WTC11 (cell line): ENCODE results near the gene COL13A1. TPM values are rescaled to one million over a fixed set of nuclear protein-coding genes. Genes with fewer than 3 reads are reported as not detected.

Experiments used
- ATAC-seq: fragments of 200-7000 bp; cut with Tn5 transposase; 2 replicates; pipeline ENCODE4 v1.10.0; 2021; ENCODE audit warnings: mild to moderate bottlenecking, moderate library complexity
- CTCF ChIA-PET: fragments of 300-600 bp; sonication (Branson Sonifier 250); formaldehyde crosslinking; loops from one replicate; lab custom pipeline; 2021; ENCODE audit warnings: antibody characterized with exemption; lab: Charles Lee
- POLR2A ChIA-PET: fragments of 350-600 bp; sonication (Branson Sonifier 250); formaldehyde crosslinking; loops from one replicate; lab custom pipeline; 2021; ENCODE audit warnings: antibody characterized with exemption; lab: Charles Lee
- DNase-seq: peaks from one replicate; pipeline ENCODE4 v3.0.0; 2021; ENCODE audit warnings: low spot score
- H3K27ac Mint-ChIP-seq: 2 replicates; pipeline ENCODE4 v1.8.0; 2021; ENCODE audit warnings: mixed read lengths
- H3K27me3 Mint-ChIP-seq: 2 replicates; pipeline ENCODE4 v1.8.0; 2021; ENCODE audit warnings: low read depth, mild to moderate bottlenecking, moderate library complexity, mixed read lengths
- H3K36me3 Mint-ChIP-seq: 2 replicates; pipeline ENCODE4 v1.8.0; 2021; ENCODE audit warnings: mixed read lengths
- H3K4me1 Mint-ChIP-seq: 2 replicates; pipeline ENCODE4 v1.8.0; 2022; ENCODE audit warnings: mixed read lengths
- H3K4me3 Mint-ChIP-seq: 2 replicates; pipeline ENCODE4 v1.8.0; 2021; ENCODE audit warnings: mild to moderate bottlenecking, moderate library complexity, mixed read lengths
- H3K9me3 Mint-ChIP-seq: 2 replicates; pipeline ENCODE4 v1.8.0; 2021; ENCODE audit warnings: mixed read lengths
- E2F4 ChIP-seq: sonication (generic); formaldehyde crosslinking; IDR thresholded peaks from 2 replicates; pipeline ENCODE4 v1.8.1; 2022; ENCODE audit warnings: low read depth, mild to moderate bottlenecking, moderate library complexity, missing genetic modification reagents, borderline replicate concordance
- EMX1 ChIP-seq: fragments of 250-450 bp; sonication (Bioruptor Pico); IDR thresholded peaks from 2 replicates; pipeline ENCODE4 v1.8.0; 2021; ENCODE audit warnings: mild to moderate bottlenecking
- FOXJ3 ChIP-seq: sonication (generic); formaldehyde crosslinking; IDR thresholded peaks from 2 replicates; pipeline ENCODE4 v1.9.0; 2021; ENCODE audit warnings: missing genetic modification reagents, mild to moderate bottlenecking, borderline replicate concordance
- GRHL2 ChIP-seq: fragments of 250-450 bp; sonication (Bioruptor Pico); IDR thresholded peaks from 2 replicates; pipeline ENCODE4 v1.8.0; 2022; ENCODE audit warnings: mild to moderate bottlenecking, moderate library complexity; ENCODE audit not compliant: insufficient replicate concordance, severe bottlenecking
- IRF1 ChIP-seq: sonication (generic); formaldehyde crosslinking; IDR thresholded peaks from 2 replicates; pipeline ENCODE4 v1.8.0; 2023; ENCODE audit warnings: missing genetic modification reagents
- JUN ChIP-seq: sonication (generic); formaldehyde crosslinking; IDR thresholded peaks from 2 replicates; pipeline ENCODE4 v1.8.0; 2023; ENCODE audit warnings: mild to moderate bottlenecking, missing genetic modification reagents
- MXD4 ChIP-seq: fragments of 250-450 bp; sonication (Bioruptor Pico); IDR thresholded peaks from 2 replicates; pipeline ENCODE4 v1.8.0; 2021; ENCODE audit warnings: mild to moderate bottlenecking, moderate library complexity, borderline replicate concordance
- ZNF138 ChIP-seq: sonication (generic); formaldehyde crosslinking; conservative IDR thresholded peaks from 2 replicates; pipeline ENCODE4 v1.8.1; 2022; ENCODE audit warnings: mild to moderate bottlenecking, moderate library complexity, missing genetic modification reagents
- ZNF396 ChIP-seq: fragments of 250-450 bp; sonication (Bioruptor Pico); IDR thresholded peaks from 2 replicates; pipeline ENCODE4 v1.8.0; 2021; ENCODE audit warnings: mild to moderate bottlenecking, moderate library complexity, borderline replicate concordance
- ZNF425 ChIP-seq: fragments of 250-450 bp; sonication (Bioruptor Pico); conservative IDR thresholded peaks from 2 replicates; pipeline ENCODE4 v1.9.0; 2021; ENCODE audit warnings: mild to moderate bottlenecking
- total RNA-seq: library from RNA; stranded (reverse); gene quantifications from 3 replicates; pipeline ENCODE4 v1.2.3, GENCODE V29; 2021
- TF ChIP-seq, protein P1 (sequence below): sonication (generic); formaldehyde crosslinking; conservative IDR thresholded peaks from 2 replicates; pipeline ENCODE4 v1.8.1; 2023; ENCODE audit warnings: mild to moderate bottlenecking, low read depth, missing genetic modification reagents, moderate library complexity
- TF ChIP-seq, protein P2 (sequence below): sonication (generic); formaldehyde crosslinking; IDR thresholded peaks from 2 replicates; pipeline ENCODE4 v1.8.1; 2022; ENCODE audit warnings: low read depth, missing genetic modification reagents, borderline replicate concordance
- TF ChIP-seq, protein P3 (sequence below): sonication (generic); formaldehyde crosslinking; IDR thresholded peaks from 2 replicates; pipeline ENCODE4 v1.8.1; 2023; ENCODE audit warnings: mild to moderate bottlenecking, moderate library complexity, missing genetic modification reagents

The COL13A1 gene
- total RNA-seq, 1 experiment from 2014 or later = 7.1 TPM

DNA sequence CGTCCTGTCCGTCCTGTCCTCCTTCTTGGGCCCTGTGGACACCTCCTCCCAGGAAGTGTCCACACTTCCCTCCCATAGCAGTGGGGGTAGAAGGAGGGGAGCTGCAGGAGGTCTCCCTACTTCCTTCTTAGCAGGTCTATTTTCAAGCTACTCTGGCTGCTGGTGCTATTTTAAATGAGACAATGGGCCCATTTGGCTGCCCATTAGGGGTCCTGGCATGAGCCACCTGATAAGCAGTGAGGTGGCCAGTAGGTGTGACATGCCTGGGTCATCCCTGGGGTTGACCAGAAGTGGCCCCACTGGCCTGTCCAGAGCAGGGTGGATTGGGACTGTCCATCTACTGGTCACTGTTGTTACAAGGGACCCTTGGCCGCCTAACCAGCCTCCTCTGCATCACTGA lies 75.2 kb downstream of the COL13A1 start (continued):
- TF ChIP-seq, protein P1, sequence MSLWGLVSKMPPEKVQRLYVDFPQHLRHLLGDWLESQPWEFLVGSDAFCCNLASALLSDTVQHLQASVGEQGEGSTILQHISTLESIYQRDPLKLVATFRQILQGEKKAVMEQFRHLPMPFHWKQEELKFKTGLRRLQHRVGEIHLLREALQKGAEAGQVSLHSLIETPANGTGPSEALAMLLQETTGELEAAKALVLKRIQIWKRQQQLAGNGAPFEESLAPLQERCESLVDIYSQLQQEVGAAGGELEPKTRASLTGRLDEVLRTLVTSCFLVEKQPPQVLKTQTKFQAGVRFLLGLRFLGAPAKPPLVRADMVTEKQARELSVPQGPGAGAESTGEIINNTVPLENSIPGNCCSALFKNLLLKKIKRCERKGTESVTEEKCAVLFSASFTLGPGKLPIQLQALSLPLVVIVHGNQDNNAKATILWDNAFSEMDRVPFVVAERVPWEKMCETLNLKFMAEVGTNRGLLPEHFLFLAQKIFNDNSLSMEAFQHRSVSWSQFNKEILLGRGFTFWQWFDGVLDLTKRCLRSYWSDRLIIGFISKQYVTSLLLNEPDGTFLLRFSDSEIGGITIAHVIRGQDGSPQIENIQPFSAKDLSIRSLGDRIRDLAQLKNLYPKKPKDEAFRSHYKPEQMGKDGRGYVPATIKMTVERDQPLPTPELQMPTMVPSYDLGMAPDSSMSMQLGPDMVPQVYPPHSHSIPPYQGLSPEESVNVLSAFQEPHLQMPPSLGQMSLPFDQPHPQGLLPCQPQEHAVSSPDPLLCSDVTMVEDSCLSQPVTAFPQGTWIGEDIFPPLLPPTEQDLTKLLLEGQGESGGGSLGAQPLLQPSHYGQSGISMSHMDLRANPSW (CRISPR knock-in tag) = no peak
- TF ChIP-seq, all 79 proteins: peak for 0

GRCh38 chr10:69878038-69878437 lies 76.3 kb downstream of the COL13A1 start:
- H3K36me3 Mint-ChIP-seq = no peaks in the 10 kb centered on the region
- peaks cover 7% of the 10 kb centered on the region for H3K27me3 Mint-ChIP-seq
- ChIA-PET POLR2A (no interaction called here), CTCF (interaction anchor here (1.6 to 1.7 kb wide), 2 partner anchors 10 to 36 kb away, joined by 7 to 8 read pairs; no protein-coding TSS in a partner anchor)
- H3K4me1 Mint-ChIP-seq = peaks cover 70% of the 10 kb centered on the region
- no peaks in the 10 kb centered on the region for H3K9me3 Mint-ChIP-seq
- TF ChIP-seq, protein P1 (CRISPR knock-in tag) = no peak
- no peak for TF ChIP-seq MXD4 (CRISPR knock-in tag)
- TF ChIP-seq E2F4 (CRISPR knock-in tag) = no peak
- no peak for DNase-seq
- no peak overlapping the region for H3K27ac Mint-ChIP-seq
- no peak overlapping the region for H3K4me3 Mint-ChIP-seq
- no peak for ATAC-seq

- CTCF ChIA-PET = interaction anchor here (0.8 to 1.6 kb wide), 4 partner anchors 10 to 80 kb away, joined by 4 to 7 read pairs (median 4); no protein-coding TSS in a partner anchor
- no peaks in the 10 kb centered on the region for H3K36me3 Mint-ChIP-seq
- TF ChIP-seq FOXJ3 (no peak), EMX1 (CRISPR knock-in tag) (no peak), ZNF138 (CRISPR knock-in tag) (no peak), ZNF425 (CRISPR knock-in tag) (no peak), JUN (CRISPR knock-in tag) (no peak), ZNF396 (CRISPR knock-in tag) (no peak), GRHL2 (CRISPR knock-in tag) (no peak), IRF1 (CRISPR knock-in tag) (no peak)
- TF ChIP-seq, protein P2, sequence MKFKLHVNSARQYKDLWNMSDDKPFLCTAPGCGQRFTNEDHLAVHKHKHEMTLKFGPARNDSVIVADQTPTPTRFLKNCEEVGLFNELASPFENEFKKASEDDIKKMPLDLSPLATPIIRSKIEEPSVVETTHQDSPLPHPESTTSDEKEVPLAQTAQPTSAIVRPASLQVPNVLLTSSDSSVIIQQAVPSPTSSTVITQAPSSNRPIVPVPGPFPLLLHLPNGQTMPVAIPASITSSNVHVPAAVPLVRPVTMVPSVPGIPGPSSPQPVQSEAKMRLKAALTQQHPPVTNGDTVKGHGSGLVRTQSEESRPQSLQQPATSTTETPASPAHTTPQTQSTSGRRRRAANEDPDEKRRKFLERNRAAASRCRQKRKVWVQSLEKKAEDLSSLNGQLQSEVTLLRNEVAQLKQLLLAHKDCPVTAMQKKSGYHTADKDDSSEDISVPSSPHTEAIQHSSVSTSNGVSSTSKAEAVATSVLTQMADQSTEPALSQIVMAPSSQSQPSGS (CRISPR knock-in tag) = no peak
- TF ChIP-seq, protein P1 (CRISPR knock-in tag) = no peak
- TF ChIP-seq, protein P3, sequence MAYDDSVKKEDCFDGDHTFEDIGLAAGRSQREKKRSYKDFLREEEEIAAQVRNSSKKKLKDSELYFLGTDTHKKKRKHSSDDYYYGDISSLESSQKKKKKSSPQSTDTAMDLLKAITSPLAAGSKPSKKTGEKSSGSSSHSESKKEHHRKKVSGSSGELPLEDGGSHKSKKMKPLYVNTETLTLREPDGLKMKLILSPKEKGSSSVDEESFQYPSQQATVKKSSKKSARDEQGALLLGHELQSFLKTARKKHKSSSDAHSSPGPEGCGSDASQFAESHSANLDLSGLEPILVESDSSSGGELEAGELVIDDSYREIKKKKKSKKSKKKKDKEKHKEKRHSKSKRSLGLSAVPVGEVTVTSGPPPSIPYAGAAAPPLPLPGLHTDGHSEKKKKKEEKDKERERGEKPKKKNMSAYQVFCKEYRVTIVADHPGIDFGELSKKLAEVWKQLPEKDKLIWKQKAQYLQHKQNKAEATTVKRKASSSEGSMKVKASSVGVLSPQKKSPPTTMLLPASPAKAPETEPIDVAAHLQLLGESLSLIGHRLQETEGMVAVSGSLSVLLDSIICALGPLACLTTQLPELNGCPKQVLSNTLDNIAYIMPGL (CRISPR knock-in tag) = no peak
Measured at GRCh38 chr10:69878951-69879350, 77.2 kb downstream of the COL13A1 start.

More at GRCh38 chr10:69878951-69879350, 77.2 kb downstream of the COL13A1 start:
- no peak for ATAC-seq
- Mint-ChIP-seq H3K4me3 (no peak overlapping the region), H3K27me3 (peaks cover 5% of the 10 kb centered on the region), H3K9me3 (no peaks in the 10 kb centered on the region), H3K4me1 (peaks cover 66% of the 10 kb centered on the region), H3K27ac (no peak overlapping the region)
- DNase-seq = no peak
- POLR2A ChIA-PET = no interaction called here
